GM12878 (cell line): ENCODE results near the gene CAVIN2. TPM values are rescaled to one million over a fixed set of nuclear protein-coding genes. Genes with fewer than 3 reads are reported as not detected.

Source experiments
- ATAC-seq: fragments of 200-7000 bp; cut with Tn5 transposase; 3 replicates; pipeline ENCODE4 v1.9.1; 2020; ENCODE audit warnings: mild to moderate bottlenecking, moderate library complexity
- BruUV-seq: library from RNA; stranded (reverse); fragments of 400-500 nt; replicated peaks from 2 replicates; lab custom pipeline; 2021; lab: Mats Ljungman, UMichigan
- CTCF ChIA-PET: fragments of 300-600 bp; sonication (Branson Sonifier 250); formaldehyde crosslinking; extraction: SDS; loops from one replicate; lab custom pipeline; 2021; ENCODE audit warnings: inconsistent platforms; lab: Yijun Ruan, JAX
- POLR2A ChIA-PET: fragments of 350-600 bp; formaldehyde crosslinking; extraction: SDS; loops from one replicate; lab custom pipeline; 2021; ENCODE audit warnings: inconsistent platforms; lab: Charles Lee
- RAD21 ChIA-PET: fragments of 300-600 bp; sonication (Branson Sonifier 250); formaldehyde crosslinking; loops from one replicate; lab custom pipeline; 2023; ENCODE audit warnings: antibody characterized with exemption; ENCODE audit not compliant: unreplicated experiment; lab: Charles Lee
- SMC1A ChIA-PET: fragments of 300-600 bp; sonication (Branson Sonifier 250); formaldehyde crosslinking; loops from one replicate; lab custom pipeline; 2023; ENCODE audit not compliant: unreplicated experiment, uncharacterized antibody; lab: Charles Lee
- DNase-seq: peaks from one replicate; pipeline ENCODE4 v3.0.0-alpha.2; 2011; ENCODE audit warnings: low read depth, low spot score
- FAIRE-seq: peaks from 3 replicates; lab custom pipeline; 2011; peaks lifted over from hg19 to GRCh38; lab: Jason Lieb, UNC
- H2AFZ ChIP-seq: 2 replicates; pipeline ENCODE4 v1.6.0; 2011; ENCODE audit warnings: low read depth, low read length, control low read depth; ENCODE audit not compliant: control insufficient read depth
- H3K27ac ChIP-seq: 2 replicates; pipeline ENCODE4 v1.5.1; 2011; ENCODE audit warnings: control low read depth; ENCODE audit not compliant: control insufficient read depth, insufficient read depth
- H3K27me3 ChIP-seq, 2 experiments: replicated peaks in 1 of 2; 2 replicates each; pipeline versions ENCODE4 v1.6.0 to v1.6.1; 2011; ENCODE audit warnings: low read length in 1 of 2; ENCODE audit not compliant: control insufficient read depth in 2 of 2, insufficient read depth in 2 of 2
- H3K36me3 ChIP-seq, 2 experiments: 2 replicates each; pipeline ENCODE4 v1.5.1; 2011; ENCODE audit warnings: low read length in 1 of 2; ENCODE audit not compliant: control insufficient read depth in 2 of 2, insufficient read depth in 2 of 2
- H3K4me1 ChIP-seq: 2 replicates; pipeline ENCODE4 v1.6.1; 2011; ENCODE audit warnings: mild to moderate bottlenecking, low read length, moderate library complexity, mixed read lengths; ENCODE audit not compliant: control insufficient read depth, insufficient read depth
- H3K4me2 ChIP-seq: 2 replicates; pipeline ENCODE4 v1.6.0; 2011; ENCODE audit warnings: control low read depth; ENCODE audit not compliant: control insufficient read depth, insufficient read depth
- H3K4me3 ChIP-seq: fragments of 200-600 bp; sonication (generic); 2 replicates; pipeline ENCODE4 v1.5.1; 2016
- H3K79me2 ChIP-seq: 2 replicates; pipeline ENCODE4 v1.6.0; 2011; ENCODE audit warnings: low read length; ENCODE audit not compliant: control insufficient read depth, insufficient read depth
- H3K9ac ChIP-seq: 2 replicates; pipeline ENCODE4 v1.8.0; 2011; ENCODE audit warnings: low read length, control low read depth, mixed read lengths; ENCODE audit not compliant: control insufficient read depth, insufficient read depth
- H3K9me3 ChIP-seq: replicated peaks from 3 replicates; pipeline ENCODE4 v1.5.1; 2011; ENCODE audit warnings: mild to moderate bottlenecking, low read length; ENCODE audit not compliant: control insufficient read depth, insufficient read depth
- H4K20me1 ChIP-seq: 2 replicates; pipeline ENCODE4 v1.6.0; 2011; ENCODE audit not compliant: control insufficient read depth, insufficient read depth
- E4F1 ChIP-seq: fragments of 450-650 bp; IDR thresholded peaks from 2 replicates; pipeline ENCODE4 v1.6.1; 2018; ENCODE audit warnings: borderline replicate concordance, mild to moderate bottlenecking; ENCODE audit not compliant: partially characterized antibody
- PRDM15 ChIP-seq: fragments of 450-650 bp; formaldehyde crosslinking; IDR thresholded peaks from 2 replicates; pipeline ENCODE4 v1.4.0; 2020; ENCODE audit warnings: mild to moderate bottlenecking, moderate library complexity
- SIN3A ChIP-seq: IDR thresholded peaks from 2 replicates; pipeline ENCODE4 v1.6.1; 2012; ENCODE audit warnings: low read depth, low read length, improper control_type of control experiment
- SP1 ChIP-seq: IDR thresholded peaks from one replicate; pipeline ENCODE4 v1.6.1; 2011; ENCODE audit warnings: low read depth, low read length
- WGBS: methylation state at CpG from one replicate; pipeline ENCODE4 v1.1.6; 2016; ENCODE audit warnings: low lambda C conversion rate; ENCODE audit not compliant: insufficient replicate concordance, insufficient coverage; ENCODE audit errors: missing lambda C conversion rate; 5-methylcytosine and 5-hydroxymethylcytosine counted together
- in situ Hi-C: fragments of 300-500 bp; cut with MboI; formaldehyde crosslinking; loops from 9 replicates; pipeline ENCODE4 v1.14.3; 2018; ENCODE audit warnings: mixed read lengths
- intact Hi-C: fragments of 100-400 bp; cut with micrococcal nuclease; formaldehyde crosslinking; loops from one replicate; pipeline ENCODE4 v1.14.2; 2022; ENCODE audit not compliant: unreplicated experiment
- polyA plus RNA-seq, 11 experiments: library from polyadenylated mRNA; depleted of rRNA in 4 of 11; unstranded in 6 of 11; stranded (reverse) in 5 of 11; fragments of >200 nt; fragmentation: Nextera tagmentation in 4 of 11; fragmentation: Illumina TruSeq in 1 of 11; extraction: Ambion mirVana in 4 of 11; extraction: Trizol in 1 of 11; gene quantifications; 1 replicate in 1 of 11; 2 replicates in 10 of 11; pipeline versions ENCODE4 v1.2.1 to v1.2.3, GENCODE V29; 2011 to 2016; ENCODE audit warnings: inconsistent platforms in 2 of 11, missing spikeins in 2 of 11, low read depth in 1 of 11
- total RNA-seq, 4 experiments: library from RNA; depleted of rRNA in 3 of 4; stranded (reverse); fragments of >200 nt in 3 of 4; fragmentation: Illumina TruSeq in 1 of 4; extraction: Trizol in 1 of 4; gene quantifications; 2 replicates each; pipeline versions ENCODE4 v1.2.1 to v1.2.3, GENCODE V29; 2013 to 2021
- TF ChIP-seq, protein P1 (sequence below): fragments of 150-350 bp; IDR thresholded peaks from 2 replicates; pipeline ENCODE4 v1.6.1; 2014; ENCODE audit warnings: mild to moderate bottlenecking, low read depth, low read length
- TF ChIP-seq, protein P2 (sequence below): fragments of 450-650 bp; IDR thresholded peaks from 2 replicates; pipeline ENCODE4 v1.6.1; 2017; ENCODE audit warnings: antibody characterized with exemption, mild to moderate bottlenecking, moderate library complexity
- TF ChIP-seq, protein P3 (sequence below): fragments of 450-650 bp; IDR thresholded peaks from 2 replicates; pipeline ENCODE4 v1.6.1; 2014; ENCODE audit warnings: mild to moderate bottlenecking
- TF ChIP-seq, protein P4 (sequence below), 3 experiments: IDR thresholded peaks in 2 of 3; conservative IDR thresholded peaks in 1 of 3; 2 replicates each; pipeline ENCODE4 v1.5.1; 2011; ENCODE audit warnings: low read depth in 3 of 3, low read length in 3 of 3, mild to moderate bottlenecking in 3 of 3, control low read depth in 2 of 3, moderate library complexity in 2 of 3, inconsistent platforms in 1 of 3, mixed read lengths in 1 of 3; ENCODE audit not compliant: control insufficient read depth in 2 of 3, insufficient read depth in 1 of 3; ENCODE audit errors: extremely low read depth in 1 of 3

Gene CAVIN2
- total and polyA plus RNA-seq, 10 of the 15 experiments (the other 5 are each of a cell fraction or from before 2014, with no cell fraction given) = not detected

DNA sequence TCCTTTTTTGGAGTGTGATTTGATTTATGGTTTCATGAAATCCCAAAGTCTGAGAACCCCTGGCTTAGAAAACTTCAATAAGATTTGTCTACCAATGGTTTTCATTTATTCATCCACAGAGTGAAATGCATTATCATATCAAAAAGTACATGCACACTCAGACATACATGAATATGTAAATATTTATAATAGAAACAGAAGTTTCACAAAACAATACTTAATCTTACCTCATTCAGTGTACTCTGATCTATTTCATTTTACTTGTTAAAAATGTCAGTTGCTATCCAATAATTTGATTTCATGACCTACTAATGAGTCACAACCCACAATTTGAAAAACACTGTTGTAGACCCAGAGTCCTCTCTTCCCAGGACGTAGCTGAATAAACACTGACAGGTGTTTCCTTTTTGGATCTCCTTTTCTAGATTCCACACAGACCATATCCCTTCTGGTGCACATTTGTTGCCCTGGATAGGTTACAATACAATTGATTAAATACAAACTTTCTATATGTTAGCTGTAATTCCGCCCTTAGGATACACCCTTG lies 10.4 kb upstream of the CAVIN2 start:
- ChIA-PET CTCF (no interaction called here), RAD21 (interaction anchor here (0.6 kb wide), 1 partner anchor 45 kb away, joined by 3 read pairs; no protein-coding TSS in a partner anchor), SMC1A (interaction anchor here (1.4 to 1.5 kb wide), 3 partner anchors 14 to 44 kb away, joined by 3 to 4 read pairs (median 3); no protein-coding TSS in a partner anchor), POLR2A (no interaction called here)
- Histone ChIP-seq H3K4me1 (no peaks in the 10 kb centered on the region), H4K20me1 (no peaks in the 10 kb centered on the region), H3K79me2 (no peaks in the 10 kb centered on the region), H3K27ac (no peak overlapping the region), H3K4me3 (no peak overlapping the region), H2AFZ (no peak overlapping the region), H3K36me3 (no peaks in the 10 kb centered on the region), H3K4me2 (no peak overlapping the region), H3K9ac (no peak overlapping the region), H3K9me3 (no peaks in the 10 kb centered on the region), H3K27me3 (peaks cover 0 to 3% of the 10 kb centered on the region in 2 experiments; a peak in 2 of 4 replicates)
- 0% methylated on average over 2 of the region's 2 CpGs for WGBS
- FAIRE-seq = no peak
- intact Hi-C loops (no loop called here), in situ Hi-C loops (no loop called here)
- no peak for ATAC-seq
- DNase-seq = no peak
- no TSS peak for BruUV-seq
- TF ChIP-seq PRDM15 (CRISPR knock-in tag) (no peak), SP1 (no peak), SIN3A (no peak), E4F1 (no peak)
- TF ChIP-seq, protein P1, sequence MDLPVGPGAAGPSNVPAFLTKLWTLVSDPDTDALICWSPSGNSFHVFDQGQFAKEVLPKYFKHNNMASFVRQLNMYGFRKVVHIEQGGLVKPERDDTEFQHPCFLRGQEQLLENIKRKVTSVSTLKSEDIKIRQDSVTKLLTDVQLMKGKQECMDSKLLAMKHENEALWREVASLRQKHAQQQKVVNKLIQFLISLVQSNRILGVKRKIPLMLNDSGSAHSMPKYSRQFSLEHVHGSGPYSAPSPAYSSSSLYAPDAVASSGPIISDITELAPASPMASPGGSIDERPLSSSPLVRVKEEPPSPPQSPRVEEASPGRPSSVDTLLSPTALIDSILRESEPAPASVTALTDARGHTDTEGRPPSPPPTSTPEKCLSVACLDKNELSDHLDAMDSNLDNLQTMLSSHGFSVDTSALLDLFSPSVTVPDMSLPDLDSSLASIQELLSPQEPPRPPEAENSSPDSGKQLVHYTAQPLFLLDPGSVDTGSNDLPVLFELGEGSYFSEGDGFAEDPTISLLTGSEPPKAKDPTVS = no peak
- TF ChIP-seq, protein P2, sequence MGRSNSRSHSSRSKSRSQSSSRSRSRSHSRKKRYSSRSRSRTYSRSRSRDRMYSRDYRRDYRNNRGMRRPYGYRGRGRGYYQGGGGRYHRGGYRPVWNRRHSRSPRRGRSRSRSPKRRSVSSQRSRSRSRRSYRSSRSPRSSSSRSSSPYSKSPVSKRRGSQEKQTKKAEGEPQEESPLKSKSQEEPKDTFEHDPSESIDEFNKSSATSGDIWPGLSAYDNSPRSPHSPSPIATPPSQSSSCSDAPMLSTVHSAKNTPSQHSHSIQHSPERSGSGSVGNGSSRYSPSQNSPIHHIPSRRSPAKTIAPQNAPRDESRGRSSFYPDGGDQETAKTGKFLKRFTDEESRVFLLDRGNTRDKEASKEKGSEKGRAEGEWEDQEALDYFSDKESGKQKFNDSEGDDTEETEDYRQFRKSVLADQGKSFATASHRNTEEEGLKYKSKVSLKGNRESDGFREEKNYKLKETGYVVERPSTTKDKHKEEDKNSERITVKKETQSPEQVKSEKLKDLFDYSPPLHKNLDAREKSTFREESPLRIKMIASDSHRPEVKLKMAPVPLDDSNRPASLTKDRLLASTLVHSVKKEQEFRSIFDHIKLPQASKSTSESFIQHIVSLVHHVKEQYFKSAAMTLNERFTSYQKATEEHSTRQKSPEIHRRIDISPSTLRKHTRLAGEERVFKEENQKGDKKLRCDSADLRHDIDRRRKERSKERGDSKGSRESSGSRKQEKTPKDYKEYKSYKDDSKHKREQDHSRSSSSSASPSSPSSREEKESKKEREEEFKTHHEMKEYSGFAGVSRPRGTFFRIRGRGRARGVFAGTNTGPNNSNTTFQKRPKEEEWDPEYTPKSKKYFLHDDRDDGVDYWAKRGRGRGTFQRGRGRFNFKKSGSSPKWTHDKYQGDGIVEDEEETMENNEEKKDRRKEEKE = no peak
- TF ChIP-seq, protein P3, sequence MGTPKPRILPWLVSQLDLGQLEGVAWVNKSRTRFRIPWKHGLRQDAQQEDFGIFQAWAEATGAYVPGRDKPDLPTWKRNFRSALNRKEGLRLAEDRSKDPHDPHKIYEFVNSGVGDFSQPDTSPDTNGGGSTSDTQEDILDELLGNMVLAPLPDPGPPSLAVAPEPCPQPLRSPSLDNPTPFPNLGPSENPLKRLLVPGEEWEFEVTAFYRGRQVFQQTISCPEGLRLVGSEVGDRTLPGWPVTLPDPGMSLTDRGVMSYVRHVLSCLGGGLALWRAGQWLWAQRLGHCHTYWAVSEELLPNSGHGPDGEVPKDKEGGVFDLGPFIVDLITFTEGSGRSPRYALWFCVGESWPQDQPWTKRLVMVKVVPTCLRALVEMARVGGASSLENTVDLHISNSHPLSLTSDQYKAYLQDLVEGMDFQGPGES = no peak
- TF ChIP-seq, protein P4, sequence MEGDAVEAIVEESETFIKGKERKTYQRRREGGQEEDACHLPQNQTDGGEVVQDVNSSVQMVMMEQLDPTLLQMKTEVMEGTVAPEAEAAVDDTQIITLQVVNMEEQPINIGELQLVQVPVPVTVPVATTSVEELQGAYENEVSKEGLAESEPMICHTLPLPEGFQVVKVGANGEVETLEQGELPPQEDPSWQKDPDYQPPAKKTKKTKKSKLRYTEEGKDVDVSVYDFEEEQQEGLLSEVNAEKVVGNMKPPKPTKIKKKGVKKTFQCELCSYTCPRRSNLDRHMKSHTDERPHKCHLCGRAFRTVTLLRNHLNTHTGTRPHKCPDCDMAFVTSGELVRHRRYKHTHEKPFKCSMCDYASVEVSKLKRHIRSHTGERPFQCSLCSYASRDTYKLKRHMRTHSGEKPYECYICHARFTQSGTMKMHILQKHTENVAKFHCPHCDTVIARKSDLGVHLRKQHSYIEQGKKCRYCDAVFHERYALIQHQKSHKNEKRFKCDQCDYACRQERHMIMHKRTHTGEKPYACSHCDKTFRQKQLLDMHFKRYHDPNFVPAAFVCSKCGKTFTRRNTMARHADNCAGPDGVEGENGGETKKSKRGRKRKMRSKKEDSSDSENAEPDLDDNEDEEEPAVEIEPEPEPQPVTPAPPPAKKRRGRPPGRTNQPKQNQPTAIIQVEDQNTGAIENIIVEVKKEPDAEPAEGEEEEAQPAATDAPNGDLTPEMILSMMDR (IDR thresholded peaks at IDR 0.05 in 2 of 3, conservative IDR thresholded peaks at IDR 0.05 in 1 of 3; ENCODE audit: control insufficient read depth in 2 of 3, extremely low read depth in 1 of 3, insufficient read depth in 1 of 3, low read depth in 3 of 3, low read length in 3 of 3) = no peak
